AG04450 (cell line): ENCODE measurements around the gene PRKCH. TPM values are rescaled to one million over a fixed set of nuclear protein-coding genes. Genes with fewer than 3 reads are reported as not detected.

ENCODE experiments used
- CTCF ChIA-PET: fragments of 300-600, 350-600 bp; formaldehyde crosslinking; extraction: SDS; loops from one replicate; lab custom pipeline; 2022; ENCODE audit warnings: antibody characterized with exemption, inconsistent platforms; lab: Charles Lee
- POLR2A ChIA-PET: fragments of 350-600 bp; formaldehyde crosslinking; extraction: SDS; loops from one replicate; lab custom pipeline; 2021; ENCODE audit warnings: antibody characterized with exemption, inconsistent platforms; lab: Yijun Ruan, JAX
- DNase-seq: peaks from one replicate; pipeline ENCODE4 v3.0.0-alpha.2; 2011; ENCODE audit warnings: low read depth, low spot score
- H3K27ac ChIP-seq: one replicate; pipeline ENCODE4 v1.5.1; 2012; ENCODE audit warnings: low read depth, low read length, control low read depth
- H3K27me3 ChIP-seq: one replicate; pipeline ENCODE4 v1.6.0; 2012; ENCODE audit warnings: low read length; ENCODE audit not compliant: control insufficient read depth, insufficient read depth
- H3K4me3 ChIP-seq: 2 replicates; pipeline ENCODE4 v1.5.1; 2011; ENCODE audit warnings: mild to moderate bottlenecking, low read depth, low read length, control low read depth
- H3K9me3 ChIP-seq: 2 replicates; pipeline ENCODE4 v1.5.1; 2012; ENCODE audit warnings: low read length; ENCODE audit not compliant: control insufficient read depth, insufficient read depth
- polyA plus RNA-seq: library from polyadenylated mRNA; depleted of rRNA; stranded (reverse); fragments of >200 nt; gene quantifications from 2 replicates; pipeline ENCODE4 v1.2.3, GENCODE V29; 2011
- TF ChIP-seq, protein P1 (sequence below): IDR thresholded peaks from 2 replicates; pipeline ENCODE4 v1.5.1; 2011; ENCODE audit warnings: low read depth, low read length, control low read depth, inconsistent platforms

The PRKCH gene
- polyA plus RNA-seq, 1 experiment, result 1.6 TPM

DNA sequence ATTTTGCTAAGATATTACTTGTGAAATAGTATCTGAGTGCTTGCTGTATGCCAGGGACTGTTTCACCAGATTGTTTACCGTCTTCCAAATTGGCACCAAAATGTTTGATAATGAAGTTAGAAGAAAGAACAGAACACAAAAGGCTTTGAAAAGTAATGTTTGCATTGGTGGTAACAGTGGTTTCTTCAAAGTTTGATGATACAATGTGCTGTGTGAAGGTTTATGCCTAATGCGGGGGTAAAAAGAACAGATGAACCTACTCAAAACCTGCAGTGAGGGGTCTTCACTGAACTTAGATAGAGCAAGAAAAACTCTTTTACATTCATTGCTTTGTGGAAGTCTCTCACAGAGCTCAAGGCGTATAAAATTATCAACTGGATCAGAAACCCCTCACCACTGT, 76.2 kb downstream of the PRKCH start:
- POLR2A ChIA-PET, result no interaction called here
- H3K27me3 ChIP-seq, result peaks cover 6% of the 10 kb centered on the region
- DNase-seq, result no peak
- H3K9me3 ChIP-seq, result no peaks in the 10 kb centered on the region
- H3K27ac ChIP-seq, result no peak overlapping the region
- no peak overlapping the region for H3K4me3 ChIP-seq
- CTCF ChIA-PET, result no interaction called here
- TF ChIP-seq, protein P1, sequence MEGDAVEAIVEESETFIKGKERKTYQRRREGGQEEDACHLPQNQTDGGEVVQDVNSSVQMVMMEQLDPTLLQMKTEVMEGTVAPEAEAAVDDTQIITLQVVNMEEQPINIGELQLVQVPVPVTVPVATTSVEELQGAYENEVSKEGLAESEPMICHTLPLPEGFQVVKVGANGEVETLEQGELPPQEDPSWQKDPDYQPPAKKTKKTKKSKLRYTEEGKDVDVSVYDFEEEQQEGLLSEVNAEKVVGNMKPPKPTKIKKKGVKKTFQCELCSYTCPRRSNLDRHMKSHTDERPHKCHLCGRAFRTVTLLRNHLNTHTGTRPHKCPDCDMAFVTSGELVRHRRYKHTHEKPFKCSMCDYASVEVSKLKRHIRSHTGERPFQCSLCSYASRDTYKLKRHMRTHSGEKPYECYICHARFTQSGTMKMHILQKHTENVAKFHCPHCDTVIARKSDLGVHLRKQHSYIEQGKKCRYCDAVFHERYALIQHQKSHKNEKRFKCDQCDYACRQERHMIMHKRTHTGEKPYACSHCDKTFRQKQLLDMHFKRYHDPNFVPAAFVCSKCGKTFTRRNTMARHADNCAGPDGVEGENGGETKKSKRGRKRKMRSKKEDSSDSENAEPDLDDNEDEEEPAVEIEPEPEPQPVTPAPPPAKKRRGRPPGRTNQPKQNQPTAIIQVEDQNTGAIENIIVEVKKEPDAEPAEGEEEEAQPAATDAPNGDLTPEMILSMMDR, result no peak

DNA sequence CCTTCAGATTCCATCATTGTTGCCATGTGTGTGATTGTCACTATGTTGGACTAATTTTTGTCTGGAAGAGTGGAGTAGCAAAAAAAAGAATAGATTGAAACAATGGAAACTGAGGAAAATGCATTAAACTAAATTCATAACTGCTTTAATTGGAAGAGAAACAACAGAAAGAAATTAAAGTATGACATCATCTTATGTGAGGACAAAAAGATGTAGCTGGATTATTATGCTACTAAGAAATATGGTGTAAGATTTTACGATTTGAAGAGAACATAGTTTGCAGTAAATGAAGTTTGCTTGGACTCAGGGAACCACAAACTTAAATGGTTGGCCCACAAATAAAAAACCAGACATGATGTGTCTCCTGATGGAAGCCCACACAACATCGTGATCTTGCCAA, 76.8 kb downstream of the PRKCH start:
- H3K27me3 ChIP-seq, result peaks cover 6% of the 10 kb centered on the region
- CTCF ChIA-PET, result no interaction called here
- no peak overlapping the region for H3K4me3 ChIP-seq
- no peaks in the 10 kb centered on the region for H3K9me3 ChIP-seq
- TF ChIP-seq, protein P1, result no peak
- POLR2A ChIA-PET, result no interaction called here
- no peak overlapping the region for H3K27ac ChIP-seq
- no peak for DNase-seq

DNA sequence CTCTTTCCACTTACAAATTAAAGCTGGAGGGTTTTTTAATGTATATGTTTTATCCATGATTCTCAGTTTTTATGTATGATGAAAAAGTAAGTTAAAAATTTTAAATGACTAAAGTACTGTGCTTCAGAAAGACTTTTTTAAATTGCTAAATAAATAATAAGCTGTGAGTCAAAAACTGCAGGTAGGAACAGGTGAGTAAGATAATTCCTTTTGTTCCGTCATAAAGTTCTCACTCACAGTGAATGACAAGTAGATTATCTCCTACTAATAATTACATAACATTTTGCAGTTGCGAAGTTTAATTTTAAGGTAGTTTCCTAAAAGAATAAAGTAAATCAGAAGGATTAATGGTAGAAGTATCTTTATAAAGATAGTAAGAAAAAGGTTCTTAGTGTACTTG, 78.0 kb downstream of the PRKCH start:
- TF ChIP-seq, protein P1, result no peak
- Histone ChIP-seq H3K27me3 (peaks cover 6% of the 10 kb centered on the region), H3K4me3 (no peak overlapping the region), H3K27ac (no peak overlapping the region), H3K9me3 (no peaks in the 10 kb centered on the region)
- ChIA-PET POLR2A (no interaction called here), CTCF (interaction anchor here (0.9 to 1.0 kb wide), 2 partner anchors 103 to 438 kb away, joined by 3 to 5 read pairs; no protein-coding TSS in a partner anchor)
- no peak for DNase-seq

DNA sequence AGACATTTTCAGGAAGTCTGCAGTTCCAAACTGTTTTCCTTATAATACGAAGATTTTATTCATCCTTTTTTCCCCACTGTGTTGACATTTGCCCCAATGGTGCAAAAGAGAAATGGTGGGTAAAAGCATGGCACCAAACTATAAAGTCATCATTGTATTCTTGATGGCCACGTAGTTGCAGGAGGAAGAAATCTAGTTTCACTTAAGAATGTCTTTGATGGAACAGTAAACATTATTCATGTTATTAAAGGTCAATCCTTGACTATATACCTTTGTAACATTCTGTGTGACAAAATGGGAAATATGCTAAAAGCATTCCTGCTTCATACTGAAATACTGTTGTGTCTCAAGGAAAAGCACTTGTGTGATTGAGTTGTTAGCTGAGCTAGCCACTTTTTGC, 80.1 kb downstream of the PRKCH start:
- Histone ChIP-seq H3K27ac (no peak overlapping the region), H3K4me3 (no peak overlapping the region), H3K9me3 (no peaks in the 10 kb centered on the region), H3K27me3 (peaks cover 11% of the 10 kb centered on the region)
- TF ChIP-seq, protein P1, result no peak
- ChIA-PET POLR2A (no interaction called here), CTCF (no interaction called here)
- DNase-seq, result no peak

DNA sequence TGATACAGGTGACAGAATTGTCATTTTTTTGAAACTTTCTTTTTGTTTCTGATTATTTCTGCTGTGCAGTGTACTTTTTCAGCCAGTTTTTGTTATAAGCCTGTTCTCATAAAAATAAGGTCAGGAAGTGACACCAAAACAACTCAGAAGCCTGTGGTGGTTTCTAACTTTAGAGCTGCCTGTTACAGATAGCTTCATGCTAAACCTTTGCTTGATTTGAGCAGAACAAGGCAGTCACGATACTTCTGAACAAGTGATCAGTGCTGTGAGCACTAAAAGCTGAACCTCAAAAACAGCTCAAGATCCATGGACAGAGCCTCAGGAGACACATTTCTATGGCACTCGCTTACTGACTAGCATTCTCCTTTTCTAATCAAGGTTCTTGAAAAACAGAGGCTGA, 82.0 kb downstream of the PRKCH start:
- CTCF ChIA-PET, result no interaction called here
- TF ChIP-seq, protein P1, result no peak
- Histone ChIP-seq H3K9me3 (no peaks in the 10 kb centered on the region), H3K27ac (no peak overlapping the region), H3K27me3 (peaks cover 17% of the 10 kb centered on the region), H3K4me3 (no peak overlapping the region)
- POLR2A ChIA-PET, result no interaction called here
- DNase-seq, result no peak
